T-helper 1 cell treated with Interleukin-12 subunit alpha and Interleukin-12 subunit beta and Interleukin-4 antibody, amounts not matched to agents 30 ng/mL and 1 ng/mL, for 36 hours (primary cell): ENCODE results near the gene UIMC1. TPM values are rescaled to one million over a fixed set of nuclear protein-coding genes. Genes with fewer than 3 reads are reported as not detected.

ENCODE experiments used
- intact Hi-C: fragments of 100-400 bp; cut with micrococcal nuclease; formaldehyde crosslinking; loops from one replicate; pipeline ENCODE4 v1.15.1; 2024
- total RNA-seq: library from RNA; stranded (reverse); gene quantifications from 2 replicates; pipeline ENCODE4 v1.2.3, GENCODE V29; 2022

The UIMC1 gene
- total RNA-seq, 1 donor from 2014 or later: 46.4 TPM

DNA sequence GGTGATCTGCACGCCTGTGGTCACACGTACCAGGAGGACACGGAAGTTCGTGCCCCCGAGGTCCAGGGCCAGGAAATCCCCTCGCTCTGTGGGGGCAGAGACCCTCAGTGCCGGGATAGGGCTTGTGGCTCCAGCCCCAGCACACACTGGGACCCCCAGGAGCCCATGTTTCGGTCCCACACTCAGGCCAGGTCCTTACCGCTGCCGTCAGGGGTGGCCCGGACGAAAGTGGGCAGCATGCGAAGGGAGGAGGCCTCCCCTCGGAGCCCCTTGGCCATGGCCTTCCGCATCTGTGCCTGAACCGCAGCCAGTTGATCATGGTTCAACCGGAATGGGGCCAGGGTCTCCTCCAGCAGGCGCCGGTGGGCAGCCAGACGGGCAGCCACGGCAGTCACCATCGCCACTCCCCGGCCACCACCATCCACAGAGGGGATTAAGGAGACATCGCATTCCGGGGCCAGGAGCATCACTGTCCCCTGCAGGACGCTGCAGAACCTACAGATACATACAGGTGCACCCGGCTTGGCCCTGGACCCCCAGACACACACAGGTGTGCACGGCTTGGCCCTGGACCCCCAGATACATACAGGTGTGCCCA is 119.2 kb downstream of the UIMC1 start:
- intact Hi-C loops: no loop called here

DNA sequence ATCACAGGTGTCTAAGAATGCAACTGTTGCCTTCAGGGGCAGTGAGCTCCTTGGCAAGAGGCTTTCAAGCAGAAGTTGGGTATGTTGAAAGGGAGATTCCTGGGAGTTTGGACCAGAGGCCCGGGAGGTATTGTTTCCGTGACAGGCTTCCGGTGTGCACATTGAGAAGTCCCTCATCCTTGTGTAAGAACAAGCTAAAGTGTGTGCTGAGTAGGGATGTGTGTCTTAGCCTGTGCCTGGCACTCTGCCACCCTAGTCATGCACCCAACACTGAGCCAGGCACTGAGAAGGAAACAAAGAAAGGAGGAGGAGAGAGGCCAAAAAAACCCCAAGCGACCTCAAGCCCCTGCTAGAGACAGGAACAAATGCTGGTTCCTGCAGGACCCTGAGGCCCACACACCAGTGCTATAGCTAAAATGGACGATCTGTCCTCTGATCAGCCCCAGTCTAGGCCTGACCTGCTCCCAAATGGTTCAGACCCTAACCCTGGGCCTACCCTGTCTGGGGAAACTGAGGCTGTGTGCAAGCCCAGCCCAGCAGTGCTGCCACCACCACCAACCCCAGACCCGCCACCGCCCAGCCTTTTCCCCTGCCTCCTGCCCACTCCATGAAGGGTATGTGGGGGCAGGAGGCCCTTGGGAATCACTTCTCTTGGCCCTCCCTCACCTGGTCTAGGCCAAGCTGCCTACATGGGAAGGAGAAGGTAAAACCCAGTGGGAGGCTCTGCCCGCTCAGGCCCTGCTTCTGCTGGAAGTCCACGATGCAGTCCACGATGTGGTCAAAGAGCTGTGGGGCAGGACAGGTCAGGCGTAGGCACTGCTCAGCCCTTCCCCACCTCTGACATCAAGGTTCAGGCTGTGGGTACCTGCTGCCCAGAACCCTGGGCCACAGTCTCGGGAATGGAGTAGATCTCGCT is 120.0 kb downstream of the UIMC1 start:
- intact Hi-C loops: no loop called here

DNA sequence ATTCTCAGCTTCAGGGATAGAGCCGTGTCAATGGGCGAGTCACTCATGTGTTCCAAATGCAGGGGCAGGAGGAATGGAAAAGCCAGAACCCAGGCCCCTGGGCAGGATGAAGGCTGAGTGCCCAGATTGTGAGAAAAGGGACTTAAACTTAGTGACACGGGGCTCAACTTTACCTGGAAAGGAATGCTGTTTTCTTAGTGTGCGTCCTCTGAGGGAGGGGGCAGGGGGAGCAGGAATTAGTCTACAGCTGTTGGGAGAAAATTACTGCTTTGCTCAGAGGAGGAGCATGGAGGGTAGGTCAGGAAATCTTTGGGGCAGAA is 122.0 kb downstream of the UIMC1 start:
- intact Hi-C loops: no loop called here

DNA sequence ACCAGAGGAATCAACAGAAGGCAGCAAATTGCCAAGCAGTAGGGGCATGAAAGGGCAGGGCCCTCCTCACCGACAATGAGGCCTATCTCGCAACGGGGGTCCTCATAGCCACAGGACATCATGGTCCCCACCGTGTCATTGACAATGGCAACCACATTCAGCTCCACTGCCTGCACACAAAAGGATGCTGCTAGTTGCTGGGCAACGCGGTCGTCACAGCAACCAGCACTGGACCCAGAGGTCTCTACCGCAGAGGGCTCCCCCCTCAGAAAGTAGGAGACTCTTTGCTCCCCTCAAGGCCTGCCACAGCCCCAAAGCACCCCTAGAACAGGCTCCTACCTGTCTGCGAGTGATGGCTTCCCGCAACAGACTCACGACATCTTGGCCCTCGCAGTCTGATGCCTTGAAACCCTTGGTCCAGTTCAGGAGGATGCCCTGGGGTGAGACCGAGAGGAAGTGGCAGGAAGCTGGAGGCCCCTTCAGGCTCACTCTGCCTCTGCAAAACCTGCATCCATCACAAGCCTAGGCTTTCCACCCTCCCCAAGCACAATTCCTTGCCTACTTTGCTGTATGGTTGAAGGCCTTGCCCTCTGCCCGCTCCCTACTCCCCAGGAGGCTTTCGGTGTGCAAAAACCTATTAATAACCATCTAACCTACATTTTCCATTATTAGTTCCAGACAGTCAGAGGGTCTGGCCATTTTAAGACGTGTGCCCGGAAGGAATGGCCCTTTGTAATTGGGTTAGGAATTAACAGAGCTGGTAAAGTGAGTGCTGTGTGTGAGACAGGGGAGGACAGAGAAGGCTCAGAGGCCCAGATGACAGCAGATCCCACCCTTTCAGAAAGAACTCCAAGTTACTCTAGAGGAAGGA is 122.6 kb downstream of the UIMC1 start:
- intact Hi-C loops: no loop called here

DNA sequence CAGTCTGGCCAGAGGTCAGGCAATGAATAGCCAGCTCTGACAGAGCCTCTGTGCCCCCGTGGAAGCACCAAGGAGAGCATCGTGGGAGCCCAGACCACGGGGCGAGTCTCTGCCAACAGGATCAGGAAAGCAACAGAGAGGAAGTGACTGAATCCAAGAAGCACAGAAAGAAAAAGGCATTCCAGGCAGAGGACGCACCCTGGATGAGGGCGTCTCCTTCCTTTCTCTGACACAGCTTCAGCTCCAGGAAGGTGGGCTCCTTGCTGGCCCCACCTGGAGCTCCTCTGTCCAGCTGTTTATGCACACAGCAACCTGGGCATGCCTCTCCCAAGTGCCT is 124.0 kb downstream of the UIMC1 start:
- intact Hi-C loops: no loop called here

DNA sequence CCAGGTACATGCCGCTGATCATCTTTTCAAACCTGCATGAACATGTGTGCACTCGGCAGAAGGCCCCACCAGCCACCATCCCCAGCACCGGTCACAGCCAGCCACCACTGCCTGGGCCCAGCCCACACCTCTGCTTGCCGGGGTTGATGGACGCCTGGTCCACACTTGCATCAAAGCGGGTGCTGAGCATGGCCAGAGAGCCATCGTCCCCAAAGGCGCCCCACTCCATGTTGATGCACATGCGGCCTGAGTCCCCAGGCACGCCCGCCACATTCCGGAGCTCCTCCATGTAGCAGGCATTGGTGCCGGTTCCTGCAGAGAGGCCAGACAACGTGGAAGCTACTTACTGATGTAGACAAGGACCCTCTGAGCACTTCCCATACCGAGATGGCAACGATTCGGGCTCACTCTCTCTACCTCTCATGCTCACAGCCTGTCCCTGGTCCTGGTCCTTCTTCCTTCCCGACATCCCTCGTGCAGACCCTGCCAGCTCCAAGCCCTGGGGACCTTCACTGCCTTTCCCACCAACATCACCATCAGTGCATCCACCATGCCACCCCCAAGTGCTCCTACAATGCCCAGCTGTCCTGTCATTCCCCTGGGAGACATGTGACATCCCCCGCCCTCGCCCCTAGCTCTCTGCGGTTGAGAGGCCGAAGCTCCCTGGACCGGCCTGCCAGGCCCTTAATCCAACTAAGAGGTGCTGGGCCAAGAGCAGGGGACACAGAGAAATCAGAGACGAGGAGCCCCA is 124.6 kb downstream of the UIMC1 start:
- intact Hi-C loops: no loop called here

DNA sequence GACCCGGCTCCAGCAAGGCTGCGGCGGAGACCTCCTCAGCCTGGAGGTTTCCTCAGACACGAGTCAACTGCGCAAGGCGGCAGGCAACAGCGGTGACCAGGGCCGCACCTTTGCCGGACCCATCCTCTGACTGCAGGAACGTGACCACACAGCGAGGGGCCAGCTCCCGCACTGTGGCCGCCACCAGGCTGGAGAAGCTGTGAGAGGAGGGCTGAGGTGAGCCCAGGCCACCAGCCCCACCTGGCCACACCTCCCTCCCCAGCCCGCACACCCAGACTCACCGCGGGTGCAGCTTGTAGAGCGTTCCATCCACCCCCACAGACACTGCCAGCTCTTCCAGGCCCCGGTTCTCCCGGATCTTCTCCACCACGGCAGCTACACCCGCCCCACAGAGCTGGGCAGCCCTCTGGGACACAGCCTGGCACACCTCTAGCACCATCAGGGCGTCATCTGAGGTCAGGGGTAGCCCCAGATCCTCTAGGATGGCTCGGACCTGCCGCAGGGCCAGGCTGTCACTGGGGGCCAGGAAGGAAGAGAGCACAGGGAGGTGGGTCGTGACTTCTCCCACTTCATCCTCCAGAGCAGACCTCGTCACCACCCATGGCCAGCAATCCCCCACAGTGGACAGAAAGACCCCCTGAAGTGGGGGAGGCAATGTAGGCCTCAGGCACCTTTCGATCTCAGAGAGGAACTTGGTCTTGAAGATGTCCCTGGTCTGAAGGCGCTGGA is 125.4 kb downstream of the UIMC1 start:
- intact Hi-C loops: no loop called here

DNA sequence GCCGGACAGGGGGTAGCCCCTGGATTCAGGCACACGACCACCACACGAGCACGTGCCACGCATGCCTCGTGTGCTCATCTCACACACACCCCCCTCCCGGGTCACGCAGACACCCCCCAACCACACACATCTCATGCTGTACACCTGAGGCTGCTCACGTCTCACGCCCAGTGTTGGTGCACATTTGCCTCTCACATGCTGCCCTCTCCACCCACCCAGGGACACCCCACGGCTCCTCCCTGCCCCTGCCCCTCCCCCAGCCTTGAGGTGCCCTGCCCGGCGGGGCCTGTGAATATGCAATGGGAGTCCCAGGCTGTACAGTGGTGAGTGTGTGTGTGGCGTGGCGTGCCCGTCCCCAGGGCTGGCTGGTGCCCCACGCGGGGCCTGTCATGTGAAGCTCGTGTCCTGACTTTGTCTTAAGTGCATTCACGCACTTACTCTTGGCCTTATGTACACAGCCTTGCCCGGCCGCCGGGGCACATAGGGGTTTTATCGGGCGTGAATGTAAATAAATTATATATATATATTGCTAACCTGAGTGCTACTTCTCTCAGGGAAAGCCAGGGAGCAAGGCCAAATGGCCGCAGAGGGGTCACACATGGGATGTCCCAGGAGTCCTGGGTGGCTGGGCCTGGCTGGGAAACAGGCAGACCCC is 126.1 kb downstream of the UIMC1 start:
- intact Hi-C loops: no loop called here

DNA sequence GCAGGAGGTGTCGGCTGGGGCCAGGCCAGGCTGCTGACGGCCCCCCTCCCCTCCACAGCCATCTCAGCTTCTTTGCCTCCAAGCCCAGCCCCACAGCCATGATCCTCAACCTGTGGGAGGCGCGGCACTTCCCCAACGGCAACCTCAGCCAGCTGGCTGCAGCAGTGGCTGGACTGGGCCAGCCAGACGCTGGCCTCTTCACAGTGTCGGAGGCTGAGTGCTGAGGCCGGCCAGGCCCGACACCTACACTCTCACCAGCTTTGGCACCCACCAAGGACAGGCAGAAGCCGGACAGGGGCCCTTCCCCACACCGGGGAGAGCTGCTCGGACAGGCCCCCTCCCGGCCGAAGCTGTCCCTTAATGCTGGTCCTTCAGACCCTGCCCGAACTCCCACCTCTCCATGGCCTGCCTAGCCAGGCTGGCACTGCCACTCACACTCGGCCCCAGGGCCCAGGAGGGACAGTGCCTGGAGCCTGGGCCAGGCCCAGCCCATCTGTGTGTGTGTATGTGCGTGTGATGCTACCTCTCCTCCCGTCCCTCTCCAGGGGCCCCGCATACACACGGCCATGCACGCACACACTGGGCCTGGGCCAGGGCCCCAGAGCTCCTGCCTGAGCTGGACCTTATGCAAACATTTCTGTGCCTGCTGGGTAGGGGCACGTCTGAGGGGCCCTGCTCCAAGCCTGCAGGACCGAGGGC is 126.8 kb downstream of the UIMC1 start:
- intact Hi-C loops: no loop called here

DNA sequence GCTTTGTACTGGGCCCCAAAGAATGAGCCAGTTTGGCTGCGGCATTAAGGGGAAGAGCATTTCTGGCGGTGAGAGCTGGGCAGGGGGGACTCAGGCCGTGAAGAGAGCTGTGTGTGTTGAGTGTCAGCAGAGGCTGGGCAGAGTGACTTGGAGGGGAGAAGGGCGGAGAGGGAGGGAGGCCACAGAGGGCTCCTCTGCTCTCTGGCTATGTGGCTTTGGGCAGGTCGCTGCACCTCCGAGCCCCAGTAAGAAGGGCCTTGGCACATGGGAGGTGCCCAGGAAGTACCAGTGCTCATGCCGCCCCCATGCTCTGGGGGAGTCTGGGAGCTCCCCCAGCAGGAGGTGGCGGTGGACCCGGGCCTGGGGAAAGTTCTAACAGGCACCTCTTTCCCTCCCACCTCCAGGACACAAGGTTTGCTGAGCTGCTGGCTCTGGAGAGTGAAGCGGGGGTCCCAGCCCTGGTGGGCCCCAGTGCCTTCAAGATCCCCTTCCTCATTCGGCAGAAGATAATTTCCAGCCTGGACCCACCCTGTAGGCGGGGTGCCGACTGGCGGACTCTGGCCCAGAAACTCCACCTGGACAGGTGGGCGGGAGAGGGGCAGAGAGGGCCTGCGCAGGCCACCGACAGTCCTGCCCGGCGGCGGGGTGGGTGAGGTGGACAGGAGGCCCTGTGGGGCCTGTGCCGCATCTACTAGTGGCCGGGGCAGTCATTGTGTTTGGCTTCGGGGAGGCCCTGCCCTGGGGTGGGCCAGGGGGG is 127.5 kb downstream of the UIMC1 start:
- intact Hi-C loops: no loop called here

DNA sequence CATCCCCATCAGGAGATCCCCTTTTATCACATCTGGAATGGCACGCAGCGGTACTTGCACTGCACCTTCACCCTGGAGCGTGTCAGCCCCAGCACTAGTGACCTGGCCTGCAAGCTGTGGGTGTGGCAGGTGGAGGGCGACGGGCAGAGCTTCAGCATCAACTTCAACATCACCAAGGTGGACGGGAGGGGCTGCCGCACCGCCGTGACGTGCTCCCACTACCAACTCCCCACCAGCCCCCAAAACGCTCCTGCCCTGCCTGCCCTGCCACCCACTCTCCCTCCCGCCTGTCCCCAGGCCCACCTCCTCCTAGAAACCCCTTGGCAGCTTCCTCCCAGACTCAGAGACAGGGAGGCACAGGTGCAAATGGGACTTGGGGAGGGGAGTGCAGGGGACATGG is 128.1 kb downstream of the UIMC1 start:
- intact Hi-C loops: no loop called here

DNA sequence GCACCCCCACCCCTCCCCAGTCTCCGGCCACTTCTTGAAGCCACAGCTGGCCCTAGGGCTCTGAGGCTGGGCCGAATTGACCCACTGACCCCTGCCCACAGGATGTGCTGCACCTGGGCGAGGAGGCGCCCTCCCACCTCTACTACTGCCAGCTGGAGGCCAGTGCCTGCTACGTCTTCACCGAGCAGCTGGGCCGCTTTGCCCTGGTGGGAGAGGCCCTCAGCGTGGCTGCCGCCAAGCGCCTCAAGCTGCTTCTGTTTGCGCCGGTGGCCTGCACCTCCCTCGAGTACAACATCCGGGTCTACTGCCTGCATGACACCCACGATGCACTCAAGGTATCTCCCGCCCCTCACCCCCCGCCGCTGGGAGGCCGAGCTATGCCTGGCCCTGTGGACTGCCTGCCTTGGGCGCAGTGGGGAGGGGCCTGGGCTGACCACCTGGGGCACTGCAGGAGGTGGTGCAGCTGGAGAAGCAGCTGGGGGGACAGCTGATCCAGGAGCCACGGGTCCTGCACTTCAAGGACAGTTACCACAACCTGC is 128.7 kb downstream of the UIMC1 start:
- intact Hi-C loops: no loop called here

DNA sequence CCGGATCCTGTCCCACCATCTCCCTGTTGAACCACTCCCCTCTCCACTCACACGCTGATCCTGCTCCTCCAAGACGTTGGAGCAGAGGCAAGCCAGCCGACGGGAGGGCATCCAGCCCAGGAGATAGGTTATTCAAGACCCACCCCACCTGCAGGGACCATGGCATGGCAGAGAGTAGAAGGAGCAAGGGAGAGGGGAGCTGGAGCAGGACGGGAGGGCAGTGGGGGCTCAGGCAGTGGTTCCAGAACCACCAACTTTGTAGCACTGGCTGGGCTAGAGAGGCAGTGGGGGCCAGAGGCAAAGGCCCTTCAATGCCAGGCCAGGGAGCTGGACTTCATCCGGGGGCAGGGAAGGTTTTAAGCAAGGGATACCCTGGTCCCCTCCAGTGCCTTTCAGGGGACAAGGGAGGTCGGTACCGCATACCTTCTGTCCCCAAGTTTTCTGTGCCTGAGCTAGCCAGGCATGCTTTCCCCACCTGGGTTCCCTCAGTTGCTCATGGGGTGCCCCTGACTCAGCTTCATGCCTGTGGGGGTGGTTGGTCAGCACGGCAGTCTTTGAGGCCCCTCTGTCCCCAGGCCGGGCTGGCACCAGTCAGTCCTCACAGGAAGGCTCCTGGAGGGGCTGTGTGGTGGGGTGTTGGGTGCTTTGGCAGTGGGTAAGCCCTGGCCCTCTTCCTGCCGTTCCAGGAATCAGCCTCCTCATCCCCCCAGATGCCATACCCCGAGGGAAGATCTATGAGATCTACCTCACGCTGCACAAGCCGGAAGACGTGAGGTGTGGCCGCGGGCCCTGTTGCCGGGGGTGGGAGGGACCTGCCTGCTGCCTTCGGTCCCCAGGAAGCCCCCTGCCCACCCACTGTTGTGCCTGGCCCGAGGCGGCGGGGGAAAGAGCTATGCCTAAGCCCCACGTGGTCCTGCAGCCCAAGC is 129.8 kb downstream of the UIMC1 start:
- intact Hi-C loops: no loop called here

DNA sequence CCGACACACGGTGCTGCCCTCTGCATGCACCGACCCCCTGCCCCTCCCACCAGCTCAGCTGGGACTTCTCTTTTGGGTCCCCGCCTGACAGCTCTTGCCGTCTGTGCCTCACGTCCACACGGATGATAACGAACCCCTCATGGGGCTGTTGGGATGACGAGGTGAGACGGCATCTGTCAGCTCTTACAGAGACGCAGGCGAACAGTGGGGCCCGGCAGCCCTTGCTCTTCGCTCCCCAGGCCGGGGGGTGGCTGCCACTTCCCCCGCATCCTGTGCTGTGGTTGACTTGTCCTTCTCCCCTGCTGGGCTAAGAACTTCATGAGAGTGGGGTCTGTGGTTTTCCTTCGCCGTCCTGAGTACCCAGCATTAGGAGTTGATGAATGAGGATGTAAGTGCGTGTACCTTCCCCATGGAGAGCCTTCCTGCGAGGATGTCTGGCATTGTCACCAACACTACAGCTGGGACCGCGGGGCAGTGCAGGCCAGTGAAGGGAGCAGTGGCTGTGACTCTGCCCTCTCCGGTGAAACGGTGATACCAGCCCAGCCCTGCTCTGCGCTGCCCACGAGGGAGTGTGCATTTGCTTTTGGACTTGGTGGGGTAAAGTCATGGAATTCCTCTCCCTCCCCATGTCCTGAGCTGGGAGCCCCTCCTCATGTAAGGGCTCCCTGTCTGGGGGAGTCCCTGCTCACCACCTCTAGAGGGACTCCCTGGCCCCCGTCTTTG is 130.6 kb downstream of the UIMC1 start:
- intact Hi-C loops: no loop called here

DNA sequence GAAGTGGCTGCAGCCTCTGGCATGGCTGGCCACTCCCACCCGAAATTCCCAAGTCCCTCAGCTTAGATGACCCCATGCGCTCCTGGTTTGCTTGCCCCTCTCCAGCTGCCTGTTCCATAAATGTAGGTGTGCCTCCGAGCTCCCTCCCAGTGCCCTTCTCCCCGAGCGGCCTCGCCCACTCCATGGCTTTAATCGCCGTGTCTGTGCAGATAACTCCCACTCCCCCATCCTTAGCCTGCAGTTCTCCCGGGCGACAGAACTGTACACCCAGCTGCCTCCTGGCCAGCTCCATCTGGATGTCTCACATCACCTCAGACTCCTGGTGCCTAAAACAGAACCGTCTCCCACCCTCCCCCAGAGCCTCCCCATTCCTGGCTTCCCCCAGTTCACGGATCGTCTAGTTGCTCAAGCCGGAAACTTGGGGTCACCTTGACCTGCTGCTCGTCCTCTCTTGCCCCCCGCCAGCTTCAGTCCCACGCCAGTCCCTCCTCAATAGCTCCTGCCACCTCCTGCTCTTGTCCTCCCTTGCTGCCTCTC is 131.5 kb downstream of the UIMC1 start:
- intact Hi-C loops: no loop called here

DNA sequence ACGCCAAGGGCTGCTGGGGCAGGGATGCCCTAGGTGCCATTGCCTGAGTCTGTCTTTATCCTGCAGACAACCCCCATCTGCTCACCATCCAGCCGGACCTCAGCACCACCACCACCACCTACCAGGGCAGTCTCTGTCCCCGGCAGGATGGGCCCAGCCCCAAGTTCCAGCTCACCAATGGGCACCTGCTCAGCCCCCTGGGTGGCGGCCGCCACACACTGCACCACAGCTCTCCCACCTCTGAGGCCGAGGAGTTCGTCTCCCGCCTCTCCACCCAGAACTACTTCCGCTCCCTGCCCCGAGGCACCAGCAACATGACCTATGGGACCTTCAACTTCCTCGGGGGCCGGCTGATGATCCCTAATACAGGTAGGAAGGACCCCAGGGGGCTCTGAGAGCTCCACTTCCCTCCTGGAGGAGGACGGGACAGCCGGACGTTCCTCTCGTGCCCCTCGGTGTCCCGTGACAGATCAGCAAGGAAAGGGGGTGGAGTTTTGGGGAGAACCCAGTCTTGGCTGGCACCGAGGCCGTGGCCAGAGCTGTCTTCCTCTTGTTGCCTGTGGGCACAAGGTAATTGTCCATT is 132.3 kb downstream of the UIMC1 start:
- intact Hi-C loops: no loop called here
